Measurements from ENCODE around the gene TFF1.

GRCh38 chr21:42381347-42381984 lies 15.1 kb upstream of the TFF1 start:
- peak in 4 of 6 experiments; percentile 81 to 100 (median 92) for TF ChIP-seq CTCF (IDR thresholded peaks at IDR 0.05)
- no peak for TF ChIP-seq POLR2A (IDR thresholded peaks at IDR 0.05)

Measured in thyroid gland (tissue), 4 donors.